Ovary (tissue), 9 donors: ENCODE results near the gene TPSB2. TPM values are rescaled to one million over a fixed set of nuclear protein-coding genes. Genes with fewer than 3 reads are reported as not detected.

Source experiments
- DNase-seq, 5 donors: peaks; one replicate each; pipeline ENCODE4 v3.0.0-alpha.2; 2019 to 2020
- H3K27ac ChIP-seq, 2 donors: fragments of 200-600 bp; one replicate each; pipeline versions ENCODE4 v1.5.1 to v1.8.0; 2019 to 2022
- H3K27me3 ChIP-seq: fragments of 200-600 bp; one replicate; pipeline ENCODE4 v1.8.0; 2022
- H3K36me3 ChIP-seq: fragments of 200-600 bp; sonication (generic); one replicate; pipeline ENCODE4 v1.5.1; 2019
- H3K4me1 ChIP-seq: one replicate; pipeline ENCODE4 v1.8.1; 2013; ENCODE audit warnings: mild to moderate bottlenecking, moderate library complexity; ENCODE audit not compliant: insufficient read depth
- H3K4me3 ChIP-seq: fragments of 200-600 bp; sonication (generic); one replicate; pipeline ENCODE4 v1.5.1; 2017
- H3K9me3 ChIP-seq, 2 donors: fragments of 200-600 bp in 1 of 2; sonication (generic) in 1 of 2; one replicate each; pipeline versions ENCODE4 v1.5.1 to v1.8.1; 2013 to 2019; ENCODE audit warnings: mild to moderate bottlenecking in 1 of 2, moderate library complexity in 1 of 2
- EP300 ChIP-seq: sonication (generic); formaldehyde crosslinking; IDR thresholded peaks from one replicate; pipeline ENCODE4 v1.6.1; 2017; ENCODE audit warnings: antibody characterized with exemption
- POLR2A ChIP-seq: fragments of 450-650 bp; IDR thresholded peaks from one replicate; pipeline ENCODE4 v1.6.1; 2017; ENCODE audit warnings: antibody characterized with exemption, mild to moderate bottlenecking, moderate library complexity
- WGBS, 3 donors: extraction: QIAGEN DNeasy Blood & Tissue Kit in 1 of 3; methylation state at CpG; one replicate each; pipeline versions ENCODE4 v1.1.5 to v1.1.7; 2013 to 2017; 5-methylcytosine and 5-hydroxymethylcytosine counted together
- intact Hi-C, 4 donors: fragments of 100-400 bp; cut with DNase I; formaldehyde crosslinking; loops; one replicate each; pipeline versions ENCODE4 v1.11.0 to v1.15.1; 2022 to 2023
- polyA plus RNA-seq, 2 donors: library from polyadenylated mRNA; stranded (reverse); fragments of 200-250 nt in 1 of 2; fragments of 350-450 nt in 1 of 2; fragmentation: Illumina TruSeq in 1 of 2; extraction: RNeasy Lipid Tissue Mini Kit (QIAGEN cat#74804) in 1 of 2; gene quantifications; one replicate each; pipeline ENCODE4 v1.2.3, GENCODE V29; 2013 to 2014
- total RNA-seq, 7 donors: library from RNA; depleted of rRNA in 2 of 7; stranded (reverse); fragments of >200 nt in 2 of 7; fragmentation: NEBNext Ultra II Directional in 3 of 7; extraction: Animal tissue kit (Norgen Biotek cat#: 25700) in 3 of 7; gene quantifications; one replicate each; pipeline versions ENCODE4 v1.1.0 to v1.2.4, GENCODE V29; 2016 to 2023
- TF ChIP-seq, protein P1 (sequence below), 3 donors: fragments of 450-650 bp in 2 of 3; fragments of 200-600 bp in 1 of 3; IDR thresholded peaks; one replicate each; pipeline versions ENCODE4 v1.5.1 to v1.8.0; 2016 to 2022; ENCODE audit warnings: antibody characterized with exemption in 3 of 3, mild to moderate bottlenecking in 1 of 3
- donor health status: DM: no; HTN: no; CAD: no; lungs with moderate emphysema.
- donor health status: DM: no; HTN: no; CAD: no.
- donor health status: Bipolar disorder and iron deficiency.
- donor health status: DM: yes; HTN: yes; CAD: no.
- donor health status: DM: no; HTN: no; CAD: no.
- donor health status: DM: yes; HTN: yes; CAD: no.

The TPSB2 gene
- total and polyA plus RNA-seq, 9 donors = 1.0 to 17.3 (median 4.4) TPM; not detected in 3

DNA sequence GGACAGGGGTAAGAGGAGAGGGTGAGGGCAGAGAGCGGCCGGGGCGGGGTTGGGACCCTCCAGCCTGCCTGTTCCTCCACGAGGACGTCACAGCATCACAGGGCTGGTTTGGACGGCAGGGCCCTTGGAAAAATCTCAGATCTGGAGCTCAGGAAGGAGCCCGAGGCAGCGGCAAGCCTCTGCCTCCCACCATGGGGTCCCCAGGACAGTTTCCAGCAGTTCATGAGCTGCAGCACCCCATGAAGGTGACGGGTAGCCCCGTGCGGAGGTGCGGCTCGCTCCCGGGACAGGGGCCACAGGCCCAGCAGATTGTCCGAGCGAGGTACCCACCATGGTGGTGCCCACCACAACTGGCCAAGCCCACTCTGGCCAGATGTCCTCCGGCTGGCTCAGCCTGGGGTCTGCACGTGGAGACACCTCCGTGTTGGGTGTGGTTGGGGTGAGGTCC is 47.2 kb upstream of the TPSB2 start:
- no peaks in the 10 kb centered on the region for H3K27me3 ChIP-seq
- no peak overlapping the region for H3K27ac ChIP-seq
- H3K9me3 ChIP-seq = no peaks in the 10 kb centered on the region
- no peaks in the 10 kb centered on the region for H3K4me1 ChIP-seq
- no peaks in the 10 kb centered on the region for H3K36me3 ChIP-seq
- DNase-seq = no peak
- intact Hi-C loops = no loop called here
- 66 to 76% (median 72%) methylated on average over 16 to 19 of the region's 19 CpGs for WGBS, 3 donors
- H3K4me3 ChIP-seq = no peak overlapping the region
- no peak for TF ChIP-seq EP300
- no peak for TF ChIP-seq POLR2A
- TF ChIP-seq, protein P1, sequence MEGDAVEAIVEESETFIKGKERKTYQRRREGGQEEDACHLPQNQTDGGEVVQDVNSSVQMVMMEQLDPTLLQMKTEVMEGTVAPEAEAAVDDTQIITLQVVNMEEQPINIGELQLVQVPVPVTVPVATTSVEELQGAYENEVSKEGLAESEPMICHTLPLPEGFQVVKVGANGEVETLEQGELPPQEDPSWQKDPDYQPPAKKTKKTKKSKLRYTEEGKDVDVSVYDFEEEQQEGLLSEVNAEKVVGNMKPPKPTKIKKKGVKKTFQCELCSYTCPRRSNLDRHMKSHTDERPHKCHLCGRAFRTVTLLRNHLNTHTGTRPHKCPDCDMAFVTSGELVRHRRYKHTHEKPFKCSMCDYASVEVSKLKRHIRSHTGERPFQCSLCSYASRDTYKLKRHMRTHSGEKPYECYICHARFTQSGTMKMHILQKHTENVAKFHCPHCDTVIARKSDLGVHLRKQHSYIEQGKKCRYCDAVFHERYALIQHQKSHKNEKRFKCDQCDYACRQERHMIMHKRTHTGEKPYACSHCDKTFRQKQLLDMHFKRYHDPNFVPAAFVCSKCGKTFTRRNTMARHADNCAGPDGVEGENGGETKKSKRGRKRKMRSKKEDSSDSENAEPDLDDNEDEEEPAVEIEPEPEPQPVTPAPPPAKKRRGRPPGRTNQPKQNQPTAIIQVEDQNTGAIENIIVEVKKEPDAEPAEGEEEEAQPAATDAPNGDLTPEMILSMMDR (IDR thresholded peaks at IDR 0.05) = no peak

DNA sequence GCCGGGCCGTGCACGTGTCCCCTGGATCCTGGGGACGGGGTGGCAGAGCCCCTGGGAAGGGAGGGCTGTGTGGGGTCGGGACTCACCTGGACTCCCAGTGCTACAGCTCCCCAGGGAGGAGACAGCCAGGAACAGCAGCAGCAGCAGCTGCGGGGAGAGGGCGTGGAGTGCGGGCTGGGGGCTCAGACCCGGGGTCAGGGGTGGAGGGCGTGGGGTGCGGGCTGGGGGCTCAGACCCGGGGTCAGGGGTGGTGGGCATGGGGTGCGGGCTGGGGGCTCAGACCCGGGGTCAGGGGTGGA is 46.5 kb upstream of the TPSB2 start:
- TF ChIP-seq POLR2A (no peak), EP300 (no peak)
- TF ChIP-seq, protein P1 (IDR thresholded peaks at IDR 0.05) = no peak
- Histone ChIP-seq H3K4me1 (no peaks in the 10 kb centered on the region), H3K27ac (no peak overlapping the region), H3K27me3 (no peaks in the 10 kb centered on the region), H3K4me3 (no peak overlapping the region), H3K36me3 (no peaks in the 10 kb centered on the region), H3K9me3 (no peaks in the 10 kb centered on the region)
- intact Hi-C loops = no loop called here
- 70 to 78% (median 73%) methylated on average over 10 to 14 of the region's 14 CpGs for WGBS, 3 donors
- DNase-seq = no peak

DNA sequence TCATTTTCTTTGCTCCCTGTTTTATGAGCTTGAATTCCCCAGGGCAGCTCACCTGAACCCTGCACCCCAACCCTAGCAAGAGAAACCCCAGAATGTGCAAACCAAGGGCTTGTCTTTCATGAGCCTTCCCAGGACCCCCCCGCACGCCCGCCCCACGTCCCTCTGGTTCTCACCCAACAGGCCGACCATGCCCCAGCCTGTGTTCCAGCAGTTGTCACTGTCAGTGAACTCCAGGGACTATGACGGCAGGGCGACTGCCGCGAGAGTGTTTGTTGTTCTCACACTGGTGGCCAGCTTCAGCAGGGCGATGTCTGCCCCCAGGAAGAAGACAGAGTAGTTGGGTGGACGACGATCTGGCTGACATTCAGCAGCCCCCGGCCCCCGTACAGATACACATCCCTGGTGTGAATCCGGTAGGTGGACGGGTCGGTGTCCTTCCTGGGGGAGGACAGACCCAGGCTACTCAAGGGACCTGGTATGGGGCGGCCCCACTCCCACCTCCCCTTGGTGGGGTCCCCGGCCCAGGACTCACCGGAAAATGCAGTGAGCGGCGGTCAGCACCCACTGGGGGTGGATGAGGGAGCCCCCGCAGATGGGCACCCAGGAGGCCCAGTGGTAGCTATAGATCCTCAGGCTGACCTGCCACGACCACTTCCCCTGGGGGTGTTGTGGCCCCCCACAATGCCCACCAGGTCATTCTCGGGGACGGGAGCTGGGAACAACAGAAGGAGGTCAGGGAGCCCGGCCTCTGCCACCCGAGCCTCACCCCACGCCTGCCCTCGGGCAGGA is 46.0 kb upstream of the TPSB2 start:
- Histone ChIP-seq H3K27ac (no peak overlapping the region), H3K4me3 (no peak overlapping the region), H3K4me1 (no peaks in the 10 kb centered on the region), H3K27me3 (no peaks in the 10 kb centered on the region), H3K36me3 (no peaks in the 10 kb centered on the region), H3K9me3 (no peaks in the 10 kb centered on the region)
- WGBS, 3 donors = 66 to 68% (median 68%) methylated on average over 28 to 30 of the region's 30 CpGs
- intact Hi-C loops = no loop called here
- TF ChIP-seq POLR2A (no peak), EP300 (no peak)
- TF ChIP-seq, protein P1 (IDR thresholded peaks at IDR 0.05) = no peak
- no peak for DNase-seq

DNA sequence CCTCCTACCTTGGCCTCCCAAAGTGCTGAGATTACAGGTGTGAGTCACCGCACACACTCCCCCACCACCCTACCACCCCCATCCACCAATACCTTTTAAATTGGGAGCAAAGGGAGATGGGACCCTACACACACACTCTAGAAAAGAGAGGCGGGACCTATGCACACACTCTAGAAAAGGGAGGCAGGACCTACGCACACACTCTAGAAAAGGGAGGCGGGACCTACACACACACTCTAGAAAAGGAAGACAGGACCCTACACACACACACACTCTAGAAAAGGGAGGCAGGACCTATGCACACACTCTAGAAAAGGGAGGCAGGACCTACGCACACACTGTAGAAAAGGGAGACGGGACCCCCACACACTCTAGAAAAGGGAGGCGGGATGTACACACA is 44.8 kb upstream of the TPSB2 start:
- intact Hi-C loops = no loop called here
- H3K9me3 ChIP-seq = no peaks in the 10 kb centered on the region
- WGBS, 3 donors = 81 to 93% (median 89%) methylated on average over 7 of the region's 7 CpGs
- no peak for DNase-seq
- no peak overlapping the region for H3K27ac ChIP-seq
- no peaks in the 10 kb centered on the region for H3K27me3 ChIP-seq
- TF ChIP-seq, protein P1 (IDR thresholded peaks at IDR 0.05) = no peak
- TF ChIP-seq EP300 (no peak), POLR2A (no peak)
- H3K4me1 ChIP-seq = no peaks in the 10 kb centered on the region
- no peaks in the 10 kb centered on the region for H3K36me3 ChIP-seq
- no peak overlapping the region for H3K4me3 ChIP-seq
